Peyer's patch (tissue), 4 donors: ENCODE measurements around the gene GM2A. TPM values are rescaled to one million over a fixed set of nuclear protein-coding genes. Genes with fewer than 3 reads are reported as not detected.

Source experiments
- DNase-seq, 3 donors: peaks; one replicate each; pipeline ENCODE4 v3.0.0-alpha.2; 2017 to 2019
- H3K27ac ChIP-seq, 4 donors: fragments of 200-600 bp; sonication (generic); one replicate each; pipeline ENCODE4 v1.5.1; 2016 to 2019
- H3K27me3 ChIP-seq, 2 donors: fragments of 200-600 bp; sonication (generic); one replicate each; pipeline ENCODE4 v1.5.1; 2019
- H3K36me3 ChIP-seq, 3 donors: fragments of 200-600 bp; sonication (generic); one replicate each; pipeline ENCODE4 v1.5.1; 2016 to 2019
- H3K4me1 ChIP-seq, 4 donors: fragments of 200-600 bp; sonication (generic); one replicate each; pipeline ENCODE4 v1.5.1; 2016 to 2019
- H3K4me3 ChIP-seq, 4 donors: fragments of 200-600 bp; sonication (generic); 1 replicate in 3 of 4; 2 replicates in 1 of 4; pipeline ENCODE4 v1.5.1; 2016 to 2019; ENCODE audit warnings: mild to moderate bottlenecking in 1 of 4
- H3K9me3 ChIP-seq, 4 donors: fragments of 200-600 bp; sonication (generic); one replicate each; pipeline ENCODE4 v1.5.1; 2016 to 2019; ENCODE audit warnings: mild to moderate bottlenecking in 1 of 4
- POLR2A ChIP-seq, 2 donors: fragments of 450-650 bp; IDR thresholded peaks; one replicate each; pipeline ENCODE4 v1.5.1; 2017; ENCODE audit warnings: antibody characterized with exemption in 2 of 2, mild to moderate bottlenecking in 2 of 2, moderate library complexity in 2 of 2
- total RNA-seq, 4 donors: library from RNA; depleted of rRNA; stranded (reverse); fragments of >200 nt; gene quantifications; one replicate each; pipeline ENCODE4 v1.1.0, GENCODE V29; 2016
- TF ChIP-seq, protein P1 (sequence below), 6 experiments: fragments of 450-650 bp in 4 of 6; fragments of 200-600 bp in 2 of 6; sonication (generic) in 1 of 6; IDR thresholded peaks; one replicate each; pipeline ENCODE4 v1.5.1; 2017 to 2019; ENCODE audit warnings: antibody characterized with exemption in 6 of 6, mild to moderate bottlenecking in 3 of 6, moderate library complexity in 1 of 6

The GM2A gene
- total RNA-seq, 4 donors from 2014 or later = 15.1 to 27.2 (median 16.8) TPM

DNA sequence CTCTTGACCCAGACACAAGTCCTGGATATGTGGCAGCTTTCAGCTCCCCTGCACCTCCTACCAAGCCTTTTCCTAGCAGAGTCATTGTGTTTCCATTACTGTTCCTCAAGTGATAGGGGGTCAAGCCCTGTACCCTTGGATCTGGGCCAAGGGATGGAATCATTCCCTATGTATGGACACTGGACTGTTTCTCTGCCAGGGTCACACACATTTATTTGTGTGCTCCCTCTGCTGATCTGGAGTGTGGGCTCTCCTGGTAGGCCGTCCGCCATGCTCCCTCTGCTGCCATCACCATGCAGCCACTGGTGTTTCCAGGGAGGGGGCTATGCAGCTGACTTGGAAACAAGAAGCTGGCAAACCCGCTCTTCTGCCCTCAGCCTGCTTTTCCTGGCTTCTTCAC, 9.5 kb downstream of the GM2A start:
- DNase-seq = no peak
- TF ChIP-seq POLR2A (IDR thresholded peaks at IDR 0.05) = no peak
- TF ChIP-seq, protein P1, sequence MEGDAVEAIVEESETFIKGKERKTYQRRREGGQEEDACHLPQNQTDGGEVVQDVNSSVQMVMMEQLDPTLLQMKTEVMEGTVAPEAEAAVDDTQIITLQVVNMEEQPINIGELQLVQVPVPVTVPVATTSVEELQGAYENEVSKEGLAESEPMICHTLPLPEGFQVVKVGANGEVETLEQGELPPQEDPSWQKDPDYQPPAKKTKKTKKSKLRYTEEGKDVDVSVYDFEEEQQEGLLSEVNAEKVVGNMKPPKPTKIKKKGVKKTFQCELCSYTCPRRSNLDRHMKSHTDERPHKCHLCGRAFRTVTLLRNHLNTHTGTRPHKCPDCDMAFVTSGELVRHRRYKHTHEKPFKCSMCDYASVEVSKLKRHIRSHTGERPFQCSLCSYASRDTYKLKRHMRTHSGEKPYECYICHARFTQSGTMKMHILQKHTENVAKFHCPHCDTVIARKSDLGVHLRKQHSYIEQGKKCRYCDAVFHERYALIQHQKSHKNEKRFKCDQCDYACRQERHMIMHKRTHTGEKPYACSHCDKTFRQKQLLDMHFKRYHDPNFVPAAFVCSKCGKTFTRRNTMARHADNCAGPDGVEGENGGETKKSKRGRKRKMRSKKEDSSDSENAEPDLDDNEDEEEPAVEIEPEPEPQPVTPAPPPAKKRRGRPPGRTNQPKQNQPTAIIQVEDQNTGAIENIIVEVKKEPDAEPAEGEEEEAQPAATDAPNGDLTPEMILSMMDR (IDR thresholded peaks at IDR 0.05) = no peak
- no peak overlapping the region for H3K27ac ChIP-seq
- peaks cover 0 to 9% (median 0%) of the 10 kb centered on the region in 4 donors for H3K4me1 ChIP-seq
- H3K36me3 ChIP-seq = peaks cover 0 to 10% (median 0%) of the 10 kb centered on the region in 3 donors
- no peak overlapping the region for H3K4me3 ChIP-seq
- no peaks in the 10 kb centered on the region for H3K9me3 ChIP-seq
- H3K27me3 ChIP-seq = no peaks in the 10 kb centered on the region

DNA sequence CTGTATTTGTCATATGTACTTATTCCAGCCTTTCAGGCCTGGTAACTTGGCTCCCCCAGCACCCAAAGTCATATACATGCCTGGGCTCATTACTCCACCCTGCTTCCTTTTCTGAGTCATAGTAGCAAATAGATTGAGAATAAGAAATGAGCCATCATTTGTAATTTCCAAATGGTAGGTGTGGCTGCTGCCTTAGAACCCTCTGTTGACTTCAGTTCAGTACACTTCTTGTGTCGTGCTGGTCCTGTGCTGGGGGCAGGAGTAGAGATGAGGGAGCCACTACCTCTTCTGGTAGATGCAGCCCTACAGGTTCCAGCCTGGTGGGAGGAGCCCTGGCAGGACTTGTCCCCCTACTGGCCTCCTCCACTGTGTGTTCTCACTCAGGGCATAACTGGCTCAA, 11.1 kb downstream of the GM2A start:
- no peak for TF ChIP-seq POLR2A (IDR thresholded peaks at IDR 0.05)
- TF ChIP-seq, protein P1 (IDR thresholded peaks at IDR 0.05) = no peak

DNA sequence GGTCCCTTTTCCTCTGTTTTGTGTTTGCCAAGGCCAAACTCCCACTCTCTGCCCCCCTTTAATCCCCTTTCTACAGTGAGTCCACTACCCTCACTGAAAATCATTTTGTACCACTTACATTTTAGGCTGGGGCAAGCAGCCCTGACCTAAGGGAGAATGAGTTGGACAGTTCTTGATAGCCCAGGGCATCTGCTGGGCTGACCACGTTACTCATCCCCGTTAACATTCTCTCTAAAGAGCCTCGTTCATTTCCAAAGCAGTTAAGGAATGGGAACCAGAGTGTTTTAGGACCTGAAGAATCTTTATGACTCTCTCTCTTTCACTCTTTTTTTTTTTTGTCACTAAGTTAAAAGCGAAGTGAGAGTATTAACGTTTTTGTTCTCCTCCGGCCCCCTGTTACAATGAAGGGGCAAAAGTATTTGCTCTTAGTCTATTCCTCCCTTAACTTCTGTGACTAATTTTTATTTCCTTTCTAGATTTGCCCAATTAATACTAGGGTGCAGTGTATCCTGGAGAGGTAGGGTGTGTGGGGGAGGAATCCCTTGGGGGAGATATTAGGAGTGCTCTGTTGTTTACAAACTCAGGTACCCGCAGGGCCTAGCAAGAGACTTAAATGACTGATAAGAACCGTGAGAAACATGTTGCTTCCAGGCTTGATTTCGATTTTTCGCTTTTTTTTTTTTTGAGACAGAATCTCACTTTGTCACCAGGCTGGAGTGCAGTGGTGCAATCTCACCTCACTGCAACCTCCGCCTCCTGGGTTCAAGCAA, 14.7 kb downstream of the GM2A start:
- peaks cover 0 to 28% (median 0%) of the 10 kb centered on the region in 3 donors for H3K36me3 ChIP-seq
- no peaks in the 10 kb centered on the region for H3K27me3 ChIP-seq
- DNase-seq = no peak
- H3K9me3 ChIP-seq = no peaks in the 10 kb centered on the region
- H3K4me1 ChIP-seq = no peaks in the 10 kb centered on the region
- H3K27ac ChIP-seq = no peak overlapping the region
- H3K4me3 ChIP-seq = no peak overlapping the region
- no peak for TF ChIP-seq POLR2A (IDR thresholded peaks at IDR 0.05)
- TF ChIP-seq, protein P1 (IDR thresholded peaks at IDR 0.05) = no peak

More for the DNA sequence above, 11.1 kb downstream of the GM2A start:
- Histone ChIP-seq H3K27me3 (no peaks in the 10 kb centered on the region), H3K4me1 (no peaks in the 10 kb centered on the region), H3K27ac (no peak overlapping the region), H3K36me3 (peaks cover 0 to 23% (median 0%) of the 10 kb centered on the region in 3 donors), H3K9me3 (no peaks in the 10 kb centered on the region), H3K4me3 (no peak overlapping the region)
- DNase-seq = no peak

DNA sequence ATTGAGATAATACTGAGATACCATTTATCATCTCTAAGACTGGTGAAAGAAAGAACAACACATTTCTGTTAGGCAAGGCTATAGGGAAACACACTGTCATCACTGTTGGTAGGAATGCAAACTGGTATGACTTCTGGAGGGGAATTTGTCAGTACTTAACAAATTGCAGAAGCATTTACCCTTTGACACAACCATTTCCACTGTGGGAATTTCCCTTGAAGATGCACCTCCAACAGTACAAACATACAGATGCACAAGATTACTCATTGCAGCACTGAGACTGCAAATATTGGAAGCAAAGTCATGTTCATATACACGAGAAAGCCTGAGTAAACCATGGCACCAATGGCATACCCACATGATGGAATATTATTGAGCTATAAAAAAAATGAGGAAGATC, 17.6 kb downstream of the GM2A start:
- Histone ChIP-seq H3K9me3 (no peaks in the 10 kb centered on the region), H3K27me3 (no peaks in the 10 kb centered on the region), H3K4me1 (no peaks in the 10 kb centered on the region), H3K4me3 (no peak overlapping the region), H3K27ac (no peak overlapping the region), H3K36me3 (peaks cover 0 to 28% (median 0%) of the 10 kb centered on the region in 3 donors)
- DNase-seq = no peak
- TF ChIP-seq, protein P1 (IDR thresholded peaks at IDR 0.05) = no peak
- TF ChIP-seq POLR2A (IDR thresholded peaks at IDR 0.05) = no peak

DNA sequence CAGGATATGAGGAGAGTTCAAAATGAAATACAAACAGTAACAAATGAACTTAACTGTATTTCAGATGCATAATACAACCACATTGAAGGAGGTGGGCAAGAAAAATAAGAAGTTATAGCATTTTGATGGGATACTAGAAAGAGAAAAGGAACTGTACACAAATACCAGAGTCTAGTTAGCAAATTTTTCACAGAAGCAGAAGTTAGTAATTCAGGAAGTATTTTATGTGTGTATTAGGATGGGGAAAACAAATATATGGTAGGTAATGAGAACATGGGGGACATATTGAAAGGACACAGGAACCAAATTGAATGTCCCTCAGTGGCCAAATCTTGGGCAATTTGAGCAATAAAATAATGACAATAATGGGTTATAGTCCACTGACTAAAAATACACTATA, 18.4 kb downstream of the GM2A start:
- H3K4me3 ChIP-seq = no peak overlapping the region
- H3K4me1 ChIP-seq = no peaks in the 10 kb centered on the region
- H3K9me3 ChIP-seq = no peaks in the 10 kb centered on the region
- no peak overlapping the region for H3K27ac ChIP-seq
- TF ChIP-seq, protein P1 (IDR thresholded peaks at IDR 0.05) = no peak
- TF ChIP-seq POLR2A (IDR thresholded peaks at IDR 0.05) = no peak
- no peaks in the 10 kb centered on the region for H3K27me3 ChIP-seq
- DNase-seq = no peak
- H3K36me3 ChIP-seq = peaks cover 0 to 28% (median 0%) of the 10 kb centered on the region in 3 donors
